ENCODE measurements around the gene PDCD10.

- TF ChIP-seq POLR2A (IDR thresholded peaks at IDR 0.05) = peak in 3 of 4 donors; percentile 59 to 77 (median 69)
- TF ChIP-seq, protein P1, sequence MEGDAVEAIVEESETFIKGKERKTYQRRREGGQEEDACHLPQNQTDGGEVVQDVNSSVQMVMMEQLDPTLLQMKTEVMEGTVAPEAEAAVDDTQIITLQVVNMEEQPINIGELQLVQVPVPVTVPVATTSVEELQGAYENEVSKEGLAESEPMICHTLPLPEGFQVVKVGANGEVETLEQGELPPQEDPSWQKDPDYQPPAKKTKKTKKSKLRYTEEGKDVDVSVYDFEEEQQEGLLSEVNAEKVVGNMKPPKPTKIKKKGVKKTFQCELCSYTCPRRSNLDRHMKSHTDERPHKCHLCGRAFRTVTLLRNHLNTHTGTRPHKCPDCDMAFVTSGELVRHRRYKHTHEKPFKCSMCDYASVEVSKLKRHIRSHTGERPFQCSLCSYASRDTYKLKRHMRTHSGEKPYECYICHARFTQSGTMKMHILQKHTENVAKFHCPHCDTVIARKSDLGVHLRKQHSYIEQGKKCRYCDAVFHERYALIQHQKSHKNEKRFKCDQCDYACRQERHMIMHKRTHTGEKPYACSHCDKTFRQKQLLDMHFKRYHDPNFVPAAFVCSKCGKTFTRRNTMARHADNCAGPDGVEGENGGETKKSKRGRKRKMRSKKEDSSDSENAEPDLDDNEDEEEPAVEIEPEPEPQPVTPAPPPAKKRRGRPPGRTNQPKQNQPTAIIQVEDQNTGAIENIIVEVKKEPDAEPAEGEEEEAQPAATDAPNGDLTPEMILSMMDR (IDR thresholded peaks at IDR 0.05) = peak in 2 of 6 experiments; percentile 16 to 17
Measured at GRCh38 chr3:167735233-167736138, 794 bp upstream of the PDCD10 start, which contains the start of gene SERPINI1.

All from esophagus squamous epithelium (tissue), 4 donors.